Testis (tissue), 3 donors: Measurements from ENCODE around the gene PRDX6. TPM values are rescaled to one million over a fixed set of nuclear protein-coding genes. Genes with fewer than 3 reads are reported as not detected.
"Not testable (repeated sequence)": the region's sequence is repeated elsewhere in the genome, so short reads cannot be mapped to it uniquely, and the experiment has no call there.

Experiments used
- DNase-seq: peaks from one replicate; pipeline ENCODE4 v3.0.0-alpha.2; 2019
- H3K27ac ChIP-seq, 2 donors: fragments of 200-600 bp; sonication (generic); one replicate each; pipeline ENCODE4 v1.5.1; 2019
- H3K27me3 ChIP-seq: fragments of 200-600 bp; sonication (generic); one replicate; pipeline ENCODE4 v1.5.1; 2019
- H3K36me3 ChIP-seq: fragments of 200-600 bp; sonication (generic); one replicate; pipeline ENCODE4 v1.5.1; 2017; ENCODE audit warnings: low read depth; ENCODE audit errors: missing control alignments
- H3K4me1 ChIP-seq: fragments of 200-600 bp; sonication (generic); one replicate; pipeline ENCODE4 v1.5.1; 2019
- H3K4me3 ChIP-seq, 2 donors: fragments of 200-600 bp; sonication (generic); one replicate each; pipeline ENCODE4 v1.5.1; 2017 to 2019
- H3K9me3 ChIP-seq: fragments of 200-600 bp; sonication (generic); one replicate; pipeline ENCODE4 v1.5.1; 2017
- CTCF ChIP-seq, 3 experiments: fragments of 450-650 bp in 2 of 3; fragments of 200-600 bp in 1 of 3; sonication (generic) in 1 of 3; IDR thresholded peaks; one replicate each; pipeline ENCODE4 v1.5.1; 2016 to 2019; ENCODE audit warnings: antibody characterized with exemption in 3 of 3, mild to moderate bottlenecking in 2 of 3, moderate library complexity in 1 of 3
- POLR2A ChIP-seq: fragments of 450-650 bp; IDR thresholded peaks from one replicate; pipeline ENCODE4 v1.6.1; 2017; ENCODE audit warnings: antibody characterized with exemption, mild to moderate bottlenecking, moderate library complexity
- WGBS, 2 donors: methylation state at CpG; one replicate each; pipeline ENCODE4 v1.1.5; 2018; 5-methylcytosine and 5-hydroxymethylcytosine counted together
- intact Hi-C: fragments of 100-400 bp; cut with DNase I; formaldehyde crosslinking; loops from one replicate; pipeline ENCODE4 v1.15.1; 2023; ENCODE audit warnings: low total_unique reads
- polyA plus RNA-seq: library from polyadenylated mRNA; stranded (reverse); fragments of 350-450 nt; fragmentation: Illumina TruSeq; extraction: RNeasy Lipid Tissue Mini Kit (QIAGEN cat#74804); gene quantifications from one replicate; pipeline ENCODE4 v1.2.3, GENCODE V29; 2014; ENCODE audit warnings: low read depth, low replicate concordance; ENCODE audit not compliant: insufficient read depth
- total RNA-seq, 2 donors: library from RNA; depleted of rRNA; stranded (reverse); fragments of >200 nt; gene quantifications; one replicate each; pipeline ENCODE4 v1.2.3, GENCODE V29; 2016

Gene PRDX6
- total and polyA plus RNA-seq, 3 donors from 2014 or later = 376 to 458 (median 385) TPM

- WGBS, 2 donors = 83 to 98% methylated on average over 3 of the region's 3 CpGs
Measured at GRCh38 chr1:173489929-173490328, 12.8 kb downstream of the PRDX6 start.

GRCh38 chr1:173491508-173491907 lies 14.4 kb downstream of the PRDX6 start:
- Histone ChIP-seq H3K27me3 (no peaks in the 10 kb centered on the region), H3K4me1 (no peaks in the 10 kb centered on the region), H3K4me3 (no peak overlapping the region), H3K9me3 (no peaks in the 10 kb centered on the region), H3K36me3 (no peaks in the 10 kb centered on the region), H3K27ac (no peak overlapping the region)
- intact Hi-C loops = no loop called here
- TF ChIP-seq CTCF (IDR thresholded peaks at IDR 0.05) (no peak), POLR2A (no peak)
- no peak for DNase-seq
- WGBS, 2 donors = 90 to 96% methylated on average over 2 of the region's 2 CpGs

More at GRCh38 chr1:173489929-173490328, 12.8 kb downstream of the PRDX6 start:
- H3K27me3 ChIP-seq = no peaks in the 10 kb centered on the region
- no peak for DNase-seq
- H3K27ac ChIP-seq = no peak overlapping the region
- no peaks in the 10 kb centered on the region for H3K4me1 ChIP-seq
- intact Hi-C loops = no loop called here
- no peaks in the 10 kb centered on the region for H3K36me3 ChIP-seq
- TF ChIP-seq POLR2A (no peak), CTCF (IDR thresholded peaks at IDR 0.05) (no peak)
- H3K4me3 ChIP-seq = no peak overlapping the region
- H3K9me3 ChIP-seq = no peaks in the 10 kb centered on the region

- H3K4me1 ChIP-seq, H3K4me3 ChIP-seq, intact Hi-C loops, H3K27me3 ChIP-seq, H3K36me3 ChIP-seq, H3K9me3 ChIP-seq, H3K27ac ChIP-seq, DNase-seq: not testable (repeated sequence)
- 96% methylated on average over 8 of the region's 8 CpGs for WGBS, 2 donors
Measured at GRCh38 chr1:173493125-173493524, 16.0 kb downstream of the PRDX6 start.

GRCh38 chr1:173495609-173496267 lies 18.6 kb downstream of the PRDX6 start:
- H3K27me3 ChIP-seq = no peaks in the 10 kb centered on the region
- no peaks in the 10 kb centered on the region for H3K4me1 ChIP-seq
- WGBS, 2 donors = 81 to 83% methylated on average over 8 of the region's 8 CpGs
- DNase-seq = no peak
- no peaks in the 10 kb centered on the region for H3K36me3 ChIP-seq
- intact Hi-C loops = no loop called here
- no peak overlapping the region for H3K4me3 ChIP-seq
- no peaks in the 10 kb centered on the region for H3K9me3 ChIP-seq
- no peak overlapping the region for H3K27ac ChIP-seq
- TF ChIP-seq CTCF (IDR thresholded peaks at IDR 0.05) (no peak), POLR2A (no peak)

- no peak for DNase-seq
- intact Hi-C loops = no loop called here
- H3K9me3 ChIP-seq = no peaks in the 10 kb centered on the region
- H3K4me3 ChIP-seq = no peak overlapping the region
- TF ChIP-seq CTCF (IDR thresholded peaks at IDR 0.05) = no peak
- no peak overlapping the region for H3K27ac ChIP-seq
- no peaks in the 10 kb centered on the region for H3K27me3 ChIP-seq
- WGBS, 2 donors = 97 to 100% methylated on average over 2 of the region's 2 CpGs
- H3K36me3 ChIP-seq = no peaks in the 10 kb centered on the region
- no peaks in the 10 kb centered on the region for H3K4me1 ChIP-seq
Measured at GRCh38 chr1:173496757-173497320, 19.7 kb downstream of the PRDX6 start.
